Right renal pelvis (tissue), 4 donors: Measurements from ENCODE around the gene ATP6V0C. TPM values are rescaled to one million over a fixed set of nuclear protein-coding genes. Genes with fewer than 3 reads are reported as not detected.

Experiments used
- DNase-seq, 4 donors: peaks; one replicate each; pipeline ENCODE4 v3.0.0-alpha.2; 2013; ENCODE audit warnings: low read depth in 4 of 4, low spot score in 3 of 4, missing footprints in 1 of 4
- polyA plus RNA-seq, 4 donors: library from polyadenylated mRNA; unstranded; fragments of 120-200 nt; gene quantifications; one replicate each; pipeline ENCODE4 v1.2.1, GENCODE V29; 2013; ENCODE audit not compliant: insufficient read length in 4 of 4

ATP6V0C gene
- polyA plus RNA-seq = 100 to 1,000 TPM; 186 to 294 (median 199) TPM

DNA sequence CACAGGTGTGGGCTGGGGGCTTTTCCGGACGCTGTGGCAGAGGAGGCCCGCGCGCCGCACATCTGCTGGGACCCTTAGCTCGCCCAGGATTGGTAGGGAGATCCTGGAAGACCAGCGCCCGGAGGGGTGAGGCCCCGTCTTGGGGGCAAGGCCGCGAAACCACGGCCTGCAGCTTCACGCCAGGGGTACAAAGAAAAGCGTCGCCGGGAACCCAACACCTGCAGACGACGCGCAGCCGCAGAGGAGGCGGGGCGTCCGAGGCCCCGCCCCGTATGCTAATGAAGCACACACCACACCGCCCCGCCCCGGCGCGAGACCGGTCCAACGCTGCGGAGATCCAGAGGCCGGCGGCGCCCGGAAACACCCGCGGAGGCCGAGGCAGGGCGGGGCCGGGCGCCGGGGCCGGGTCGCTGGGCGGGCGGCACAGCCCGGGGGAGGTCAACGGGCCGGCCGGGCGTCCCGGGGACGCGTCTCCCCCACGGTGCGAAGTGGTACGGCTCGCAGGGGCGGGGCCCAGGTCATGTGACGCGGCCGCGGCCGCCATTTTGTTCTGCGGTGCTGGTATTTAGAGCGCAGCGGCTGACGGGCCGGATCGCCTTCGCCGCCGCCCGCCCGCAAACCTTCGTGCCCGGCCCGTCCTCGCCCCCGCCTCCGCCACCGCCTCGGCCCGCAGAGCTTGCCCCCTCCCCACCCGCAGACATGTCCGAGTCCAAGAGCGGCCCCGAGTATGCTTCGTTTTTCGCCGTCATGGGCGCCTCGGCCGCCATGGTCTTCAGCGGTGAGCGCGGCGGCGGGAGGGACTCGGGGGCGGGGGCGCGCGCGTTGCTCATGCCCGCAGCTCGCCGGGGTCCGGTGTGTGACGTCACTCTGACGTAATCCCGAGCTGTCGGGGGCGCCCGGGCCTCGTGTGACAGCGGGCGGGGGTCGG is at the start of gene ATP6V0C:
ATP6V0C (plus strand) TSS at position 548 of the 928 bp plus-strand sequence; CDS start at position 700, 152 bp downstream.
- DNase-seq = peak; percentile 82 to 87 (median 85)

DNA sequence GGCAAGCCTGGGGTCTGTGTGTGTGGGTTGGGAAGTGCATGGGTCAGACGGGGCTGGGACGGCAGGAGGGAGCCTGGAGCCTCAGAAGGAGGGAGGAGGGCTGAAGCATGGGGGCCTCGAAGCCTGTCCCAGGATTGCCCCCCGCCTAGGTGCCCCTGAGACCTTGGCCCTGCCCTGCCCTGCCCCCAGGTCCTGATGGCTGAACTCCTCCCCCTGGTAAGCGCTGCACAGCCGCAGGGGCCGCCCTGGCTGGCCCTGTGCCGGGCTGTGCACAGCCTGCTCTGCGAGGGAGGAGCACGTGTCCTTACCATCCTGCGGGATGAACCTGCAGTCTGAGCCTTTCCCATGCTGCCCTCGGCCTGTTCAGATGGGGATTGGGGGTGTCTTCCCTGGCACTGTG is 49.4 kb upstream of the ATP6V0C start:
- no peak for DNase-seq

DNA sequence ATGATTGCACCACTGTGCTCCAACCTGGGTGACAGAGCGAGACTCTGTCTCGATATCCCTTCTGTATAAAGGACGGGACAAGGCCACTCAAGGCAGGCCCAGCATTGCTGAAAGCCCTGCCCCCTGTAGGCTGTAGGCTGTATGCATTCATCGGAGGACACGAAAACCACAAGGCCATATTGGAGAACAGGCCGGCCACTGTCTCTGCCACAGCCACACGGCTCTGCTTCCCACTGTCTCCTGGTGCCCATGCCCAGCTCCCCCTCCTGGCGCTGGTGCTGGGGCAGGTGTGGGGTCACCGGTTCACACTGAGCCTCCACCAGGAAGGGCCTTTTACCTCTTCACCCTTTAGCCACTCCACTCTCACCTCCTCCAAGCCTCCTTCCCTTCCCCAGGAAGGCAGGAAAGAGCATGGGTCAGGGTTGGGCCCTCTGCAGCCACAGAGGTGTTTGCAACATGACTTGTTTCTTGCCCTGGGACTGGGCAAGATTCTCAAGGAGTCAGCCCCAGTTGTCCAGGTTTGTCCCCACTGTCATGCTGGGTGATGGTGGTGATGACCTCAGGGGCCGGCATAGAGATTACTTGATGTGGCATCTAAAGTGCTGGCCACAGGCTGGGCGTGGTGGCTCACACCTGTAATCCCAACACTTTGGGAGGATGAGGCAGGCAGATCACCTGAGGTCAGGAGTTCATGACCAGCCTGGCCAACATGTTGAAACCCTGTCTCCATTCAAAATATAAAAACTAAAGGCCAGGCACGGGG is 47.9 kb upstream of the ATP6V0C start:
- DNase-seq = no peak

DNA sequence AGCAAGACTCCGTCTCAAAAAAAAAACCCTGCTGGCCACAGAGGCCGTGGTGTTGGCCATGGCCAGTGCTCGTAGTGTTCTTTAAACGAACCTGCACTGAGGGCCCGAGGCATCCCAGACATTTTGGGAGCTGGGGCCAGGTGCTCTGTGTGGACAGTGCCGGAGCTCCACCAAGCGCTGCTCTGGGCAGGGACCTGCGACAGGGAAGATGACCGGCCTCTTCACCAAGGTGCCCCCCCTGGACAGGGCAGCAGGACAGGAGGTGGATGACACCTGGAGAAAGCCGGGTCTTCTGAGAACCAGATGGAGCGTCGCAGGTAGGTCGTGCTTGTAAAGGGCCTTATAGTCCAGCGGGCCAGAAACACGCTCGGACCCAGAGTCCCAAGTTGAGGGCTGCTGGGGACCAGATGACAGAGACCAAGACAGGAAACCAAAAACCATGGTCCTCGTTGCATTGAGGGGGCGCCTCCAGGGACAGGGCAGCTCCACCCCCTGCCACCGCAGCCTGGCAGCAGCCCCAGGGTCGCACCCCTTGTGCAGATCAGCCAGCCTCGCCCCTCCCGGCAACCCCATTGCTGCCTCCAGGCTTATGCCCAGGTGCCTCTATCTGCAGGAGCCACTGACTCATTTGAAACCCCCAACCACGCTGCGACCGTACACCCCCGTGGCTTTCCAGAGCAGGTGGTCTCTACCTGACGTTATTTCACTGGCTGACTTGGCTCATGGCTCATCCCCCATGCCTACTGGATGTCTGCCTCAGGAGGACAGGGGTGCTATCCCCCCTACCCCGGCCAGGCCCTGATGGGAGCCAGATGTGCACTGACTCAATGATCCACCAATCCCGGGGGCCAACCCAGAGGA is 46.9 kb upstream of the ATP6V0C start:
- DNase-seq = no peak

DNA sequence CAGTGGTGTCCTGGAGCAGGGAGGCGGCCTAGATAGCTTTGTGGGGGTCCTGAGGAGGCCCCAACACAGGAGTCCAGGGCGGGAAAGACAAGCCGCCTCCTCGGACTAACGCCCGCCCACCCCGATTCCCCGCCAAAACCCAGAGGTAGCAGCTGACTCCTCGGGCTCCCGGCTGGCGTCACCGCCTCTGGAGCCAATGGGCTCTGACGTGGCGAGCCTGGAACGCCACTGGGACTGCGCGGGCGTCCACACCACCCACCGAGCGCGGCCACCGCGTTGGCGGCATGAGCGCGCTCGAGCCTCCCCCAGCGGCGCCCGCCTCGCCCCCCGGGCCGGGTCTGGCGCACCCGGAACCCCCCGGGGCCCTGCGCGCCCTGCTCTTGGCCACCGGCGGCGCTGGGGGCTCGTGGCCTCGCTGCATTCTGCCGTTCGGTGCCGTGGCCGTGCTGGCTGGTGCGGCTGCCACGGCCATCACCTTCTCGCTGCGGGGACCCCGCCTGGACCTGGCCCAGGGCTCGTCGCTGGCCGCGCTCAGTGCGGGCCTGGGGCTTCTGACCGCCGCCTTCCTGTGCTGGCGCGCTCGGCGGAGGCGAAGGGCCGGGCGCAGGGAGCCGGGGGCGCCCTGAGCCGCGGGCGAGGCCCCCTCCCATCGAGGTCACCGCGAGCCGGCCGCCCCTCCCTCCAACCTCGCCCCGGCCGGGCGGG is 46.1 kb upstream of the ATP6V0C start:
- DNase-seq = no peak

DNA sequence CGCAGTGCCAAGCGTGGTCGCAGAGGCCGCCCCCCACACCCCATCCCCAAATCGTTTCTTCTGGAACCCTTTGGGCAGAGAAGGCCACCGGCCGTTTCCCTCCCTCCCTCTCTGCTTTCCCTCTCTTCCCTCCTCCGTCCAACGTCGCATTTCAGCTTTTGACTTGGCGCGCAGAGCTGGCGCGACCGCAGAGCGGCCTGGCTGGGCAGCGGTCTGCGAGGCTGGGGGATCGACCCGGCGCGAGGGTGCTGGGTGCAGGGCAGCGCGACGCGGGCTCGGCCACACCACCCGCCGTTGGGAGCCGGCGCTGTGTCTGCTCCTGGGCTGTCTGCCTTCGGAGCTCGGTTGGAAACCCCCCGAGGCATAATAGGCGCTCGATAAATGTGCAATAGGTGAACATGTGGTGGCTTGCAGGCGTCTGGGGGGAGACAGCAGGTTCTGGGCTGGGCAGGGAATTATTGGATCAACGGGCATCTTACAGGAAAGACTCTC is 45.5 kb upstream of the ATP6V0C start:
- no peak for DNase-seq

DNA sequence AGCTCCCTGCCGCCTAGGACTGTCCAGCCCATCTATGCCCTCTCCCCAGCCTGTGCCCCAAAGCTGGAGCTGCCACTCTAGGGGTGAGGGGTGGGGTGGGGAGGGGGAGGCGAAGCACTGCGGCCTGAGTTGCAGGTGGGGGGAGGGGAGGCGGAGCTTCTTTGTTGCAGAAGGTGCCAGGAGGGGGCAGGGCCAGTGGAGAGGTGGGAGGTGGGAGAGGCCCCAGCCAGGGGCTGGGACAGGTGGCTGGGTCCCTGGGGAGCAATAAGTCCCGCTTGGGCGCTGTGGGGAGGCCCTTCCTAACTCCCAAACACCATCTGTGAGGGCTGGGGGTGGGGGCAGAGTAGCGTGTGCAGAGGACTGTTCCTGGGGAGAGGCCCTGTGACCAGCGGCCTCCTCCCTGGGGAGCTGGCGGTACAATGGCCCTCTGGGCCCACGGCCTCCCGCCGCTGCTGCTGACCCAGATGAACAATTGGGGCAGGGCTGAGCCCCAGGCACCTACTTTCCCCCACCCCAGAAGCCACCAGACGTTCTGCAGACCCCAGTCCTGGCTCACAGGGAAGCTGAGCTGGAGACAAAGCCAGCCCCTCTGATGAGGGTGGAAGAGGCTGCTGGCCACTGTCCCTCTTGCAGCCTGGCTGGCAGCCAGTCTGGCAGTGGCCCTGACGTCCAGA is 44.9 kb upstream of the ATP6V0C start:
- DNase-seq = no peak

DNA sequence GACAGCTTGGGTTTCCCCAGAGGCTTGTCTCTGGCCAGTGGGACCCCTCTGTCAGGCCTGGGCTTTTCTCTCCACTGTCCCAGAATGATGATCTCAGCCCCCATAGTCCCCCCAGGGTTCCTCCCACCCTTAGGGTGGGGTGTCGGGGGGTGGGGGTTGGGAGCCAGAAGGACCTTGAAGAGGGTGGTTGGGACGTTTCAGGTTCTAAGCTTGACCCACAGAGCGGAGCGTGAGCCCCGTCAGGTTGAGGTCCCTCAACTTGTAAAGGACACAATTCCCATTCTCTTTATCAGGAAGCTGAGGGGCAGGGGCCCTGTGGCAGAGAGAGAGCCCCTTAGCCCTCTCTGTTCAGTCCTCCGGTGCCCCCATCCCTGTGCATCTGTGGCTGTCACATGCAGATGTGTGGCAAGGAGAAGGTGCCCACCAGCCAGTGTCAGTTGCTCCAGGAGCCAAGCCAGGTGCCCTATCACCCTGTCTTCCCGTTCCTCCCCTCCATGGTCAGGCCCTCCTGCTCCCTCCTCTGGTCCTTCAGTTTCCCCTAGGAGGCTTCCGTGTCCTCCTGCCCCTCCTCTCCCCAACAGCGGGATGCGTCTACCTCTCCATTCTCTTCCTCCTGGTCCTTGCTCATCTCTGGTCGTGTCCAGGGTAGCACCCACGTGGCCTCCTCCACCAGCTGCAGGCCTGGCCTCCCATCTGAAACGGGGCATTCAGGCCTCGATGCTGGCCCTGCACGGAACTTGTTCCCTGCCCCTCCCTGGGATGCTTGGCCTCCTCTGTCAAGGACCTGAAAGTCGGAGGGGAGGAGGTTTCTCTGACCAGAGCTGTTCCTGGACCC is 44.1 kb upstream of the ATP6V0C start:
- no peak for DNase-seq

DNA sequence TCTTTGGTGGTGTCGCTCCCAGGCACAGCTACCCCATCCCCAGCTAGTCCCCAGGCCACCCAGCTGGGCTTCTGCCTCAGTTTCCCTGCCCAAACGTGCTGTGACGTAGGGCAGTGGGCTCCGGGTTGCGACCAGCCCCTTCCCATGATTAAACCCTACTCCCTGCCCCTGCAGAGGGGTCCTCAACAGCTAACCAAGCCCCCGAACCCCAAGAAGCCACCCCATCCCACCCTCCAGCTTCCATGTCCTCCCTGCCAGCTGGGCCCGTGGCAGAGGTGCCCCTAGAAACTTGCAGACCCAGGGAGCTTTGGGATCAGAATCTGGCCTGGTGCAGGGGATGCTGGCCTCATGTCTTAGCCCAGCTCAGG is 43.5 kb upstream of the ATP6V0C start:
- no peak for DNase-seq

DNA sequence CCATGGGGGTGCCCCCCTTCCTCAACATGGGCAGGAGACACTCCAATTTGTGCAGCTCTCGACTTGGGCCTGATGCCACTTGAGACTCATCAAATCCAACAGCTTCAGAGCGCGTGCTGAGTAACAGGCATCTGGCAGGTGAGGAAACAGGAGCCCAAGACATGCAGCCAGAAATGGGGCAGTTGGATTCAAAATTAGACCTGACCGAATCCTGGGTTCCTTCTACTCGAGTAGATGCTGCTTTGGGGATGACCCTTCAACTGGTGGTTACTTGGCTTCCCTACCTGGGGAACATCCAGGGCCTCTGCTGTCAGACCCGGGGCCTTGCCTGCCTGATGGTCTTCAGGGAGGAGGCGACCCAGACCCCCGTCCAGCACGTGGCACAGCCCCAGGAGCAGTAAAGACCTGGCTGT is 43.1 kb upstream of the ATP6V0C start:
- DNase-seq = no peak

DNA sequence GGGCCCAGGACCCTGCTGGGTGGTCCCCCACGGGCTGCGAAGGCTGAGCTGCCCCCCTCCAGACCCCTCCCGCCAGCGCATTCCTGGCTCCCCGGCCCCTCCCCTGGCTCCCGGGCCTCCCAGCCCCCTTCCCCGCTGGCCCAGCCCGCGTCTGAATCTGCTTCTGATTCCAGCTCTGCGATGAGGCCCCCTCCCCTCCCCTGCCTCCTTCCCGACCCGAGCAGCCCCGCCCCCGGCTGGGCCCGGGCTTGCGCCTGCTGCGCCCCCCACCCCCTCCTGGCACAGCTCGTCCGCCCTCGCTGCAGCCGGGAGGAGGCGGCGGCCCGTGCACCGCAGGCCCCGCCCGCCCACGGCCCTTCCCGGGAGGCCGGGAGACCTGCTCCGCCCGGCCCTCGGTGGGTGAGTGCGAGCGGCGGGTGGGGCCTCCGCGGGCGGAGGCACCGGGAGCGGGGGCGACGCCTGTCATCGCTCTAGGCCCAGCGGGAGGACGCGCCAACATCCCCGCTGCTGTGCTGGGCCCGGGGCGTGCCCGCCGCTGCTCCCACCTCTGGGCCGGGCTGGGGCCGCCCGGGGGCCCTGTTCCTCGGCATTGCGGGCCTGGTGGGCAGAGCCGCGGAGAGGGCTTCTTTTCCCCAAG is 42.6 kb upstream of the ATP6V0C start, which contains the start of gene NTN3:
NTN3 (plus strand) TSS at position 282 of the 637 bp plus-strand sequence. CDS start 405 bp downstream, outside the sequence.
- DNase-seq = no peak

DNA sequence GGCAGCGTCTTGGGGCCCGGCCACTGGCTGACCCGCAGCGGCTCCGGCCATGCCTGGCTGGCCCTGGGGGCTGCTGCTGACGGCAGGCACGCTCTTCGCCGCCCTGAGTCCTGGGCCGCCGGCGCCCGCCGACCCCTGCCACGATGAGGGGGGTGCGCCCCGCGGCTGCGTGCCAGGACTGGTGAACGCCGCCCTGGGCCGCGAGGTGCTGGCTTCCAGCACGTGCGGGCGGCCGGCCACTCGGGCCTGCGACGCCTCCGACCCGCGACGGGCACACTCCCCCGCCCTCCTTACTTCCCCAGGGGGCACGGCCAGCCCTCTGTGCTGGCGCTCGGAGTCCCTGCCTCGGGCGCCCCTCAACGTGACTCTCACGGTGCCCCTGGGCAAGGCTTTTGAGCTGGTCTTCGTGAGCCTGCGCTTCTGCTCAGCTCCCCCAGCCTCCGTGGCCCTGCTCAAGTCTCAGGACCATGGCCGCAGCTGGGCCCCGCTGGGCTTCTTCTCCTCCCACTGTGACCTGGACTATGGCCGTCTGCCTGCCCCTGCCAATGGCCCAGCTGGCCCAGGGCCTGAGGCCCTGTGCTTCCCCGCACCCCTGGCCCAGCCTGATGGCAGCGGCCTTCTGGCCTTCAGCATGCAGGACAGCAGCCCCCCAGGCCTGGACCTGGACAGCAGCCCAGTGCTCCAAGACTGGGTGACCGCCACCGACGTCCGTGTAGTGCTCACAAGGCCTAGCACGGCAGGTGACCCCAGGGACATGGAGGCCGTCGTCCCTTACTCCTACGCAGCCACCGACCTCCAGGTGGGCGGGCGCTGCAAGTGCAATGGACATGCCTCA is 41.9 kb upstream of the ATP6V0C start:
- no peak for DNase-seq

DNA sequence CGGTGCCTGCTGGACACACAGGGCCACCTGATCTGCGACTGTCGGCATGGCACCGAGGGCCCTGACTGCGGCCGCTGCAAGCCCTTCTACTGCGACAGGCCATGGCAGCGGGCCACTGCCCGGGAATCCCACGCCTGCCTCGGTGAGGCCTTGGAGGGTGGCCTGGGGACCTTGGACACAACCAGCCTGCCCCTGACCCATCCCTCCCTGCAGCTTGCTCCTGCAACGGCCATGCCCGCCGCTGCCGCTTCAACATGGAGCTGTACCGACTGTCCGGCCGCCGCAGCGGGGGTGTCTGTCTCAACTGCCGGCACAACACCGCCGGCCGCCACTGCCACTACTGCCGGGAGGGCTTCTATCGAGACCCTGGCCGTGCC is 41.3 kb upstream of the ATP6V0C start:
- DNase-seq = no peak

DNA sequence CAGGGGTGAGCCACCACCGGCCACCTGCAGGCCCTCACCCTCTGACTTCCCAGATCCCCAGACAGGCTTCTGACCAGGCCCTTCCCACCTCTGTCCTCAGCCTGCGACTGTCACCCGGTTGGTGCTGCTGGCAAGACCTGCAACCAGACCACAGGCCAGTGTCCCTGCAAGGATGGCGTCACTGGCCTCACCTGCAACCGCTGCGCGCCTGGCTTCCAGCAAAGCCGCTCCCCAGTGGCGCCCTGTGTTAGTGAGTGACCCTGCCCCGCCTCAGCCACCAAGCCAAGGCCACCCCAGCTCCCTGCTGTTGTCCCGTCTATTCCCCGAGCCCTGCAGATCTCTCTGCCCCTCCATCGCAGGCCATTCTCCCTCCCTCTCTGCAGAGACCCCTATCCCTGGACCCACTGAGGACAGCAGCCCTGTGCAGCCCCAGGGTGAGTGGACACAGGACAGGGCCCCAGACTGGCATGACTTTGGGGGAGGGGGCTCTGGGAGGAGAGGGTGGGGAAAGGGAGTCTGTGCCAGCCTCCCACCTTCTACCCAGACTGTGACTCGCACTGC is 40.8 kb upstream of the ATP6V0C start:
- no peak for DNase-seq

DNA sequence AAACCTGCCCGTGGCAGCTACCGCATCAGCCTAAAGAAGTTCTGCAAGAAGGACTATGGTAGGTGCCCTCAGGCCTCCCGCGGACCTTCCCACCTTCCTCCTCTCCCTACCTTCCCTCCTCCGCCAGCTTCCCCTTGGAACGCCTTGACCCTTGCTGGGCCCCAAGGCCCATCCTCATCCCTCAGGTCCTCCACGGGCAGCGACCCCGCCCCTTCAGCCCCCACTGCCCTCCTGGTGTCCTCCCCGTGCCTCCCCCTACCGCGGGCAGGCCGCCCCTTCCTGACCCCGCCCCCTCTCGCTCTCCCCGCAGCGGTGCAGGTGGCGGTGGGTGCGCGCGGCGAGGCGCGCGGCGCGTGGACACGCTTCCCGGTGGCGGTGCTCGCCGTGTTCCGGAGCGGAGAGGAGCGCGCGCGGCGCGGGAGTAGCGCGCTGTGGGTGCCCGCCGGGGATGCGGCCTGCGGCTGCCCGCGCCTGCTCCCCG is 40.3 kb upstream of the ATP6V0C start:
- no peak for DNase-seq
